Peyer's patch (tissue), 4 donors: Measurements from ENCODE around the gene NUP107. TPM values are rescaled to one million over a fixed set of nuclear protein-coding genes. Genes with fewer than 3 reads are reported as not detected.
"Not testable (repeated sequence)": the region's sequence is repeated elsewhere in the genome, so short reads cannot be mapped to it uniquely, and the experiment has no call there.

Experiments used
- DNase-seq, 3 donors: peaks; one replicate each; pipeline ENCODE4 v3.0.0-alpha.2; 2017 to 2019
- H3K27ac ChIP-seq, 4 donors: fragments of 200-600 bp; sonication (generic); one replicate each; pipeline ENCODE4 v1.5.1; 2016 to 2019
- H3K27me3 ChIP-seq, 2 donors: fragments of 200-600 bp; sonication (generic); one replicate each; pipeline ENCODE4 v1.5.1; 2019
- H3K36me3 ChIP-seq, 3 donors: fragments of 200-600 bp; sonication (generic); one replicate each; pipeline ENCODE4 v1.5.1; 2016 to 2019
- H3K4me1 ChIP-seq, 4 donors: fragments of 200-600 bp; sonication (generic); one replicate each; pipeline ENCODE4 v1.5.1; 2016 to 2019
- H3K4me3 ChIP-seq, 4 donors: fragments of 200-600 bp; sonication (generic); 1 replicate in 3 of 4; 2 replicates in 1 of 4; pipeline ENCODE4 v1.5.1; 2016 to 2019; ENCODE audit warnings: mild to moderate bottlenecking in 1 of 4
- H3K9me3 ChIP-seq, 4 donors: fragments of 200-600 bp; sonication (generic); one replicate each; pipeline ENCODE4 v1.5.1; 2016 to 2019; ENCODE audit warnings: mild to moderate bottlenecking in 1 of 4
- CTCF ChIP-seq, 6 experiments: fragments of 450-650 bp in 4 of 6; fragments of 200-600 bp in 2 of 6; sonication (generic) in 1 of 6; IDR thresholded peaks; one replicate each; pipeline ENCODE4 v1.5.1; 2017 to 2019; ENCODE audit warnings: antibody characterized with exemption in 6 of 6, mild to moderate bottlenecking in 3 of 6, moderate library complexity in 1 of 6
- POLR2A ChIP-seq, 2 donors: fragments of 450-650 bp; IDR thresholded peaks; one replicate each; pipeline ENCODE4 v1.5.1; 2017; ENCODE audit warnings: antibody characterized with exemption in 2 of 2, mild to moderate bottlenecking in 2 of 2, moderate library complexity in 2 of 2
- total RNA-seq, 4 donors: library from RNA; depleted of rRNA; stranded (reverse); fragments of >200 nt; gene quantifications; one replicate each; pipeline ENCODE4 v1.1.0, GENCODE V29; 2016

Gene NUP107
- total RNA-seq, 4 donors from 2014 or later, result 24.3 to 58.6 (median 36.1) TPM

- H3K4me1 ChIP-seq, result no peaks in the 10 kb centered on the region
- no peak overlapping the region for H3K4me3 ChIP-seq
- H3K27ac ChIP-seq, result no peak overlapping the region
- TF ChIP-seq CTCF (IDR thresholded peaks at IDR 0.05) (no peak), POLR2A (IDR thresholded peaks at IDR 0.05) (no peak)
- no peak for DNase-seq
- no peaks in the 10 kb centered on the region for H3K9me3 ChIP-seq
- H3K36me3 ChIP-seq, result no peaks in the 10 kb centered on the region
- H3K27me3 ChIP-seq, result no peaks in the 10 kb centered on the region
Observed at GRCh38 chr12:68671179-68671578, 15.6 kb upstream of the NUP107 start.

- DNase-seq, result no peak
- no peak for TF ChIP-seq POLR2A (IDR thresholded peaks at IDR 0.05)
Observed at GRCh38 chr12:68673788-68674187, 13.0 kb upstream of the NUP107 start.

GRCh38 chr12:68674376-68674775, 12.4 kb upstream of the NUP107 start:
- no peak for DNase-seq
- H3K9me3 ChIP-seq, result no peaks in the 10 kb centered on the region
- H3K4me1 ChIP-seq, result no peaks in the 10 kb centered on the region
- no peak overlapping the region for H3K27ac ChIP-seq
- no peak overlapping the region for H3K4me3 ChIP-seq
- no peaks in the 10 kb centered on the region for H3K36me3 ChIP-seq
- H3K27me3 ChIP-seq, result no peaks in the 10 kb centered on the region
- no peak for TF ChIP-seq POLR2A (IDR thresholded peaks at IDR 0.05)
- no peak for TF ChIP-seq CTCF (IDR thresholded peaks at IDR 0.05)

More at GRCh38 chr12:68673788-68674187, 13.0 kb upstream of the NUP107 start:
- Histone ChIP-seq H3K4me1 (no peaks in the 10 kb centered on the region), H3K4me3 (no peak overlapping the region), H3K27me3 (no peaks in the 10 kb centered on the region), H3K9me3 (no peaks in the 10 kb centered on the region), H3K27ac (no peak overlapping the region), H3K36me3 (no peaks in the 10 kb centered on the region)

GRCh38 chr12:68675101-68675842, 11.5 kb upstream of the NUP107 start:
- DNase-seq, result peak in 2 of 3 donors; percentile 78 to 90
- Histone ChIP-seq H3K4me1 (no peaks in the 10 kb centered on the region), H3K27ac (peak overlapping the region in 1 of 4 donors; percentile 40), H3K36me3 (no peaks in the 10 kb centered on the region), H3K4me3 (no peak overlapping the region), H3K27me3 (no peaks in the 10 kb centered on the region), H3K9me3 (no peaks in the 10 kb centered on the region)
- TF ChIP-seq POLR2A (IDR thresholded peaks at IDR 0.05), result no peak
- TF ChIP-seq CTCF (IDR thresholded peaks at IDR 0.05), result no peak

- H3K9me3 ChIP-seq, H3K27ac ChIP-seq: not testable (repeated sequence)
- peak overlapping the region in 1 of 4 donors; percentile 37 for H3K4me3 ChIP-seq
Observed at GRCh38 chr12:68676854-68677253, 9.9 kb upstream of the NUP107 start.

GRCh38 chr12:68686262-68686594, 550 bp upstream of the NUP107 start:
- no peak for TF ChIP-seq POLR2A (IDR thresholded peaks at IDR 0.05)
- TF ChIP-seq CTCF (IDR thresholded peaks at IDR 0.05), result no peak
- H3K9me3 ChIP-seq, result no peaks in the 10 kb centered on the region
- no peaks in the 10 kb centered on the region for H3K27me3 ChIP-seq
- H3K36me3 ChIP-seq, result peaks cover 0 to 6% (median 0%) of the 10 kb centered on the region in 3 donors
- H3K27ac ChIP-seq, result peak overlapping the region; percentile 77 to 88 (median 80)
- peaks cover 0 to 11% (median 5%) of the 10 kb centered on the region in 4 donors for H3K4me1 ChIP-seq
- H3K4me3 ChIP-seq, result peak overlapping the region; percentile 78 to 94 (median 86)
- DNase-seq, result no peak

More at GRCh38 chr12:68676854-68677253, 9.9 kb upstream of the NUP107 start:
- not testable (repeated sequence) for H3K27me3 ChIP-seq, DNase-seq, H3K36me3 ChIP-seq, H3K4me1 ChIP-seq
